BE2C (cell line): Measurements from ENCODE around the gene ZIC2.

Experiments used
- DNase-seq: peaks from one replicate; pipeline ENCODE4 v3.0.0-alpha.2; 2020
- H3K27me3 ChIP-seq: fragments of 250-450 bp; sonication (Bioruptor Pico); 2 replicates; pipeline ENCODE4 v1.5.1; 2020; ENCODE audit warnings: mild to moderate bottlenecking
- H3K36me3 ChIP-seq: fragments of 250-450 bp; sonication (Bioruptor Pico); 2 replicates; pipeline ENCODE4 v1.5.1; 2020; ENCODE audit warnings: mild to moderate bottlenecking
- H3K4me1 ChIP-seq: fragments of 250-450 bp; sonication (Bioruptor Pico); 2 replicates; pipeline ENCODE4 v1.5.1; 2020
- H3K4me3 ChIP-seq: 2 replicates; pipeline ENCODE4 v1.5.1; 2011; ENCODE audit warnings: low read depth, low read length
- H3K9me3 ChIP-seq: fragments of 250-450 bp; sonication (Bioruptor Pico); 2 replicates; pipeline ENCODE4 v1.5.1; 2020
- TF ChIP-seq, protein P1 (sequence below): IDR thresholded peaks from 2 replicates; pipeline ENCODE4 v1.5.1; 2012; ENCODE audit warnings: mild to moderate bottlenecking, low read depth, low read length

Gene ZIC2

DNA sequence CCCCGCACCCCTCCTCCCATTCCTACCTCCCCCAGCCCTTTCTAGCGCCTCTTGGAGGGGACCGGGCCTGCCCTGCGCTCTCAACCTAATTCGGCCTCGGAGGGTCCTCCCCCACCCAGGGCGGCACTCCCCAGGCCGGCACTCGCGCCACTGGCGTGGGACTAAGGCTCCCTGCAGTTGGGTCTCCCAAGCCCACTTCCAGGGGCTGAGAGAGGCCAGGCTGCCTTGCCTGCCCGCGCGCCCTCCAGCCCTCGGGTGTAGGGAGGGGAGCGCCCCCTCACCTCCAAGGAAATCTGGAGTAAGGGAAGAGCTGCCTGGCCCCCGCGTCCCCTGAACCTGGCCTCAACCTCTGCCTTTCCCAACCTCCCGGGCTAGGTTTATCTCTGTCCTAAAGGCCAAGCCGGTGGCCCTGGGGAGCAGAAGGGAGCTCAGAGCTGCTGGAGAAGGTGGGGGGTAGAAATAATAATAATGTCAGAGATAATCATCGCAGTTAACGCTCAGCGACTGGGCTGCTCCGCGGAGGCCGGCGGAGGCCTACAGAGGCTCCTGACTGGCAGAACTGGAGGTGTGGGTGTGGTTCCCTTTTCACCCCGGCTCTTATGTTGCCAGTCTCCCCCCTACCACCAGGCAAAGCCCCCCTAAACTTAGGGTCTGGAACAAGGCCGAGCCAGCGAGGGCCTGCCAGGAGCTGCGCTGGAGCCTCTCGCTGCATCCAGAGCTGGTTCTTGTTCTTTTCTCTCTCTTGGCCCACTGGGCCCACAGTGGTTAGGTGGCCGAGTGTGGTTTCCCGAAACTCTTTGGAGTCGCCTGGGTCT, 9.6 kb downstream of the ZIC2 start:
- no peaks in the 10 kb centered on the region for H3K4me1 ChIP-seq
- H3K36me3 ChIP-seq, result no peaks in the 10 kb centered on the region
- H3K4me3 ChIP-seq, result no peak overlapping the region
- H3K27me3 ChIP-seq, result peaks cover 100% of the 10 kb centered on the region
- no peak for DNase-seq
- TF ChIP-seq, protein P1, sequence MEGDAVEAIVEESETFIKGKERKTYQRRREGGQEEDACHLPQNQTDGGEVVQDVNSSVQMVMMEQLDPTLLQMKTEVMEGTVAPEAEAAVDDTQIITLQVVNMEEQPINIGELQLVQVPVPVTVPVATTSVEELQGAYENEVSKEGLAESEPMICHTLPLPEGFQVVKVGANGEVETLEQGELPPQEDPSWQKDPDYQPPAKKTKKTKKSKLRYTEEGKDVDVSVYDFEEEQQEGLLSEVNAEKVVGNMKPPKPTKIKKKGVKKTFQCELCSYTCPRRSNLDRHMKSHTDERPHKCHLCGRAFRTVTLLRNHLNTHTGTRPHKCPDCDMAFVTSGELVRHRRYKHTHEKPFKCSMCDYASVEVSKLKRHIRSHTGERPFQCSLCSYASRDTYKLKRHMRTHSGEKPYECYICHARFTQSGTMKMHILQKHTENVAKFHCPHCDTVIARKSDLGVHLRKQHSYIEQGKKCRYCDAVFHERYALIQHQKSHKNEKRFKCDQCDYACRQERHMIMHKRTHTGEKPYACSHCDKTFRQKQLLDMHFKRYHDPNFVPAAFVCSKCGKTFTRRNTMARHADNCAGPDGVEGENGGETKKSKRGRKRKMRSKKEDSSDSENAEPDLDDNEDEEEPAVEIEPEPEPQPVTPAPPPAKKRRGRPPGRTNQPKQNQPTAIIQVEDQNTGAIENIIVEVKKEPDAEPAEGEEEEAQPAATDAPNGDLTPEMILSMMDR, result no peak
- no peaks in the 10 kb centered on the region for H3K9me3 ChIP-seq

DNA sequence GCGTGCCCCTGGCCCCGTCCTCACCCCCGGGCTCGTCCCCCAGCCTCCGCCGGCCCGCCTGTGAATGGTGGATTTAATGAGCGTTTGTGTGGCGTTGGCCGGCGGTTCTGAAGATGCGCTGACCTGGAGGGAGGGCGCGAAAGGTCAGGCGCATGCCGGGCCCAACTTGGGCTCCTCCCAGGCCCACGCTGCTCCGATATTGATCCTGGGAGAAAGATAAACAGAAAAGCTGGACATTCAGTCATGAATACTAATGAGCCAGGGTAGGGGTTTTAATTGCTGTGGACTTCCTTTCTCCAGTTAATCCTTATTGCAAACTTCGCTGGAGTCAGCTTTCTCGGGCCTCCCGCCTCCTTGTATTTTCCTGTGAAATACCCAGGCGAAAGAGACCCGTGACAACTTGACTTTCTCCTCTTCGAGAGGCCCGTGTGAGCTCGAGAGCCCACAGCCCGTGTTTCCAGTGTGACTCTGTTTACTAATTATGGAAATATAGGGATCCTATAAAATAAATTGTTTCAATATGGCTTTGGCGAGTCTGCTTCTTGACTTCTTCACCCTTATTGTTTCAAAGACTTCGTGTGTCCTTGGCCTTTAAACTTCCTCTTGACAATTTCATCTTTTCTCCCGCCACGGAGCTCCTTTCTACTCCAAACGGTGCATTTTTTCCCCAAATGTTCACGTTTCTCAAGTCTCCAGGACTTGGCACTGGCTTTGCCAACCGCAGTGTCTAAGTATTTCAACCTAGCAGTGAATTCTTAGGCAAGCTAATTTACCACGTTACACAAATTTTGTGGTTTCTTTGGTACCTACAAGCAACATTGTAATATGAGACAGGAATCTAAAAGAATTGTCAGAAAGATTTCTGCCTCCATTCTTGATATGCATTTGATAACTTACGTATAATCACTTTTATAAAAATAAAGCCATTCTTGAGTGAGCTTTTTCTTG, 10.5 kb downstream of the ZIC2 start:
- Histone ChIP-seq H3K27me3 (peaks cover 100% of the 10 kb centered on the region), H3K9me3 (no peaks in the 10 kb centered on the region), H3K4me3 (no peak overlapping the region), H3K36me3 (no peaks in the 10 kb centered on the region), H3K4me1 (no peaks in the 10 kb centered on the region)
- no peak for DNase-seq
- TF ChIP-seq, protein P1, result no peak

DNA sequence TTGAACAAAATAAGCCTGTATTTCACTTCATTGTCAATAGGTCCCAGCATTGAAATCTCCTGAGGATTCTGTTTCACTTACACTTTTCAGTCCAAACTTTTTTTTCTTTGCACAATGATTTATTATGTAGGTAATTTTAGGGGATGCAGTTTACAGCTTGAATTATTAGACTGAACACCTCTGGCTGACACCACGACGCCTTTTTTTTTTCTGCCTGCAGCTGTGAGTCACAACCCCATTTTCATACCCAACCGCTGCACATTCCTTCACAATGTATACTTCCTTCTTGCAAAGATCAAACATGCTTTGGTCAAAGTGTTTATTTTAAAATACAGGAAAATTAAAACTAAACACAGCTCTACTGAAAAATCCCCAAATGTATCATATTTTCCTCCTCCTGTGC, 11.4 kb downstream of the ZIC2 start:
- Histone ChIP-seq H3K4me3 (no peak overlapping the region), H3K4me1 (no peaks in the 10 kb centered on the region), H3K9me3 (no peaks in the 10 kb centered on the region), H3K36me3 (no peaks in the 10 kb centered on the region), H3K27me3 (peaks cover 100% of the 10 kb centered on the region)
- TF ChIP-seq, protein P1, result no peak
- DNase-seq, result no peak

DNA sequence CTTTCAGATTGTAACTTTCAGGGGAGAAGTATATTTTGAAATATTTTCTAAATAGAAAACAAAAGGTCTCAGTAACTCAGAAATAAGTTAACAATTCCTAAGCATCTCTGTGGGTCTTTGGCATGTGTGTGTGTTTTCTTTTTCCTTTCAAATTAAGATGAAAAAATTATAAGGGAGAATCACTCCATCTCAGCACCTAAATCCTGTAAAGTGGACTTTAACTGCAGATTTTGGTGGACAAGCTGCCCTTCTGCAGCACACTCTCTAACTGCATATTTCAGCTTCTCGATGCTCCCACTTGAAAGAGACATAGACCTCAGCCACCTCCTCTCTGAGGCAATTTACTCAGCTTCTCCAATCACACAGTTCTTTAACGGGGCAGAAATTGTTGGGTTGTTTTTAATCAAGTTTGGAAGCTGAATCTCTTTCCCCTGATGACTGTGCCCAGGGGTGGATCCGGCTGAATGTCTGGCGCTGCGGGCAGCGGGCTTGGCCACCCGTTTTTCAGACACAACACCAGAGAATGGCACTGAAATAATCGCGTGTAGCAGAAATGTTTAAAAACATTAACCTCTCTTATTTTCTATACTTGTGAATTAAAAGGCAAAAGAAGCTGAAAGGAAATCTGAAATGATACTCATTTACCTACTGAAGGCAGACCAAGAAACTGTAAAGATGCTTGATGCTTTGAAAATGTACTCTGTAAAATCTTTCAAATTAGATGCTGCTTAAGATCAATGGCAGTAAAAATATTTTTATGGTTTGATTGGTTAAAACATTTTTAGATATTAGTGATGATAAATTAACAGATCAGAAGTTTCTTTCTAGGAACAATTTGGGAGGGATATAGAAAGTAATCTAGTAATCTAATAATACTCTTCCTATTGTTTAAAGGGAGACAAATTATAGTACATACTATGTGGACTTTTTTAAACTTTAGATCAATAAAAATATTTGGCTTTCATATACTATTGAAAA, 12.4 kb downstream of the ZIC2 start:
- H3K27me3 ChIP-seq, result peaks cover 100% of the 10 kb centered on the region
- no peaks in the 10 kb centered on the region for H3K4me1 ChIP-seq
- TF ChIP-seq, protein P1, result no peak
- no peaks in the 10 kb centered on the region for H3K36me3 ChIP-seq
- no peak for DNase-seq
- no peak overlapping the region for H3K4me3 ChIP-seq
- H3K9me3 ChIP-seq, result no peaks in the 10 kb centered on the region

DNA sequence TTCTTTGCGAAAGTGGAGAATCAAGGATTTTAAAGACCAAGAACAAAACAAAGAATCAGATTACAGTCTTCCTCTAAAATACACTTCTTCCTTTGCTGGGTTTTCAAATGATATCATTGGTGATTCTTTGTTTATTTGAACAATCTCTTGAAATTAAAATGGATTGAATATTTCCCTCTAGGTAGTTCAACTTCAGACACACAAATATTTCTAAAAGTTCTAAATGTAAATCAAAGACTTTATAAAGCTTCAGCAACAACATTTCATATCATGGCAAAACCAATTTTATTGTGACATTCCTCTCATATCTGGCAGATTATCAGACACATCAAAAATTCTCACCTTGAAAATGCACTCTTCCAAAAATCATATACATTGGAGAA, 13.0 kb downstream of the ZIC2 start:
- TF ChIP-seq, protein P1, result no peak
- H3K9me3 ChIP-seq, result no peaks in the 10 kb centered on the region
- H3K4me3 ChIP-seq, result no peak overlapping the region
- no peaks in the 10 kb centered on the region for H3K36me3 ChIP-seq
- no peaks in the 10 kb centered on the region for H3K4me1 ChIP-seq
- DNase-seq, result no peak
- H3K27me3 ChIP-seq, result peaks cover 99% of the 10 kb centered on the region
